ENCODE measurements around the gene SERPINA1.
"Not testable (repeated sequence)": the region's sequence is repeated elsewhere in the genome, so short reads cannot be mapped to it uniquely, and the experiment has no call there.

The SERPINA1 gene

DNA sequence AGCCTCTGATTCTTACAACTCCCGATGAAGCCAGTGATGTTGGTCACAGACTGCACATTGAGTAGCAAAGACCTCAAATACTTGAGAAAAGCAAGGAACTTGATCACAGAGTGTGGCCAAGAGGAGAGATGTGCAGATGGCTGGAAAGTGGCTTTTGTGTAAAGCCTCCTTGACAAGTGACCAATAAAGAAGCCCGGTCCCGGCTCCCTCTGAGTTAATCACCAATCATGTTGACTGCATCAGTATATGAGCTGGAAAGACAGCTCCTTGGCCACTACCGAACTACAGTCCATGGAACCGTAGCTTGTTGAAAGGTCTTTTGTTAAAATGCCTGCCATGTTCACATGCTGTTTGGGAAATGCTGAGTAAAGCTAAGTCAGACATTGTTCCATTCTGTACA, 41.6 kb downstream of the SERPINA1 start:
- H3K4me3 ChIP-seq (IDR thresholded peaks at IDR 0.05; ENCODE audit: insufficient read depth, low read depth, low read length): no peak overlapping the region
- no peaks in the 10 kb centered on the region for H3K36me3 ChIP-seq (ENCODE audit: insufficient read depth)
- H3K27ac ChIP-seq: peak overlapping the region; percentile 86
- no peaks in the 10 kb centered on the region for H3K79me2 ChIP-seq (ENCODE audit: insufficient read depth, low read depth)
- H4K20me1 ChIP-seq (ENCODE audit: insufficient read depth): no peaks in the 10 kb centered on the region
- H3K27me3 ChIP-seq (ENCODE audit: insufficient read depth, low read depth): no peaks in the 10 kb centered on the region
- peaks cover 12% of the 10 kb centered on the region for H3K4me1 ChIP-seq (ENCODE audit: low read depth, poor library complexity, severe bottlenecking)
- TF ChIP-seq, protein P1, sequence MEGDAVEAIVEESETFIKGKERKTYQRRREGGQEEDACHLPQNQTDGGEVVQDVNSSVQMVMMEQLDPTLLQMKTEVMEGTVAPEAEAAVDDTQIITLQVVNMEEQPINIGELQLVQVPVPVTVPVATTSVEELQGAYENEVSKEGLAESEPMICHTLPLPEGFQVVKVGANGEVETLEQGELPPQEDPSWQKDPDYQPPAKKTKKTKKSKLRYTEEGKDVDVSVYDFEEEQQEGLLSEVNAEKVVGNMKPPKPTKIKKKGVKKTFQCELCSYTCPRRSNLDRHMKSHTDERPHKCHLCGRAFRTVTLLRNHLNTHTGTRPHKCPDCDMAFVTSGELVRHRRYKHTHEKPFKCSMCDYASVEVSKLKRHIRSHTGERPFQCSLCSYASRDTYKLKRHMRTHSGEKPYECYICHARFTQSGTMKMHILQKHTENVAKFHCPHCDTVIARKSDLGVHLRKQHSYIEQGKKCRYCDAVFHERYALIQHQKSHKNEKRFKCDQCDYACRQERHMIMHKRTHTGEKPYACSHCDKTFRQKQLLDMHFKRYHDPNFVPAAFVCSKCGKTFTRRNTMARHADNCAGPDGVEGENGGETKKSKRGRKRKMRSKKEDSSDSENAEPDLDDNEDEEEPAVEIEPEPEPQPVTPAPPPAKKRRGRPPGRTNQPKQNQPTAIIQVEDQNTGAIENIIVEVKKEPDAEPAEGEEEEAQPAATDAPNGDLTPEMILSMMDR (conservative IDR thresholded peaks at IDR 0.05; ENCODE audit: low read depth, low read length): no peak
- peak overlapping the region; percentile 44; the same call in 1 of the 2 replicates for H3K9ac ChIP-seq
- peak overlapping the region; percentile 21; the same call in 1 of the 2 replicates for H3K4me2 ChIP-seq
- H2AFZ ChIP-seq (ENCODE audit: low read depth): peak overlapping the region; percentile 38

DNA sequence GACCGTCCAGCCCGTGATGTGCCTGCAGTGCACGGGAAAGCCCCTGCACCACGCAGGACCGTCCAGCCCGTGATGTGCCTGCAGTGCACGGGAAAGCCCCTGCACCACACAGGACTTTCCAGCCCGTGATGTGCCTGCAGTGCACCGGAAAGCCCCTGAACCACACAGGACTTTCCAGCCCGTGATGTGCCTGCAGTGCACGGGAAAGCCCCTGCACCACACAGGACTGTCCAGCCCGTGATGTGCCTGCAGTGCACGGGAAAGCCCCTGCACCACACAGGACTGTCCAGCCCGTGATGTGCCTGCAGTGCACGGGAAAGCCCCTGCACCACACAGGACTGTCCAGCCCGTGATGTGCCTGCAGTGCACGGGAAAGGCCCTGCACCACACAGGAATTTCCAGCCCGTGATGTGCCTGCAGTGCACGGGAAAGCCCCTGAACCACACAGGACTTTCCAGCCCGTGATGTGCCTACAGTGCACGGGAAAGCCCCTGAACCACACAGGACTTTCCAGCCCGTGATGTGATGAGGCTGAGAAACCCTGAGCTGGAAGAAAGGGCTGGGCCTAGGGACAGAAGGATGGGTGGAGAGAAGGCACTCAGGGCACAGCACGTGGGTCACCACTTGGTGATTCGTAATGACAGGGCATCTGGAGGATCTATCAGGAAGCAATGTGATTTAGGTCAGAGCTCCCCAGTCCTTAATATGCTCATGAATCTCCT, 42.2 kb downstream of the SERPINA1 start:
- not testable (repeated sequence) for H3K27me3 ChIP-seq (ENCODE audit: insufficient read depth, low read depth); H3K36me3 ChIP-seq (ENCODE audit: insufficient read depth); H3K4me3 ChIP-seq (IDR thresholded peaks at IDR 0.05; ENCODE audit: insufficient read depth, low read depth, low read length); H3K79me2 ChIP-seq (ENCODE audit: insufficient read depth, low read depth); H4K20me1 ChIP-seq (ENCODE audit: insufficient read depth)
- peaks cover 12% of the 10 kb centered on the region for H3K4me1 ChIP-seq (ENCODE audit: low read depth, poor library complexity, severe bottlenecking)
- peak overlapping the region; percentile 86 for H3K27ac ChIP-seq
- peak overlapping the region; percentile 44; the same call in 1 of the 2 replicates for H3K9ac ChIP-seq
- peak overlapping the region; percentile 21; the same call in 1 of the 2 replicates for H3K4me2 ChIP-seq
- H2AFZ ChIP-seq (ENCODE audit: low read depth): peak overlapping the region; percentile 38

DNA sequence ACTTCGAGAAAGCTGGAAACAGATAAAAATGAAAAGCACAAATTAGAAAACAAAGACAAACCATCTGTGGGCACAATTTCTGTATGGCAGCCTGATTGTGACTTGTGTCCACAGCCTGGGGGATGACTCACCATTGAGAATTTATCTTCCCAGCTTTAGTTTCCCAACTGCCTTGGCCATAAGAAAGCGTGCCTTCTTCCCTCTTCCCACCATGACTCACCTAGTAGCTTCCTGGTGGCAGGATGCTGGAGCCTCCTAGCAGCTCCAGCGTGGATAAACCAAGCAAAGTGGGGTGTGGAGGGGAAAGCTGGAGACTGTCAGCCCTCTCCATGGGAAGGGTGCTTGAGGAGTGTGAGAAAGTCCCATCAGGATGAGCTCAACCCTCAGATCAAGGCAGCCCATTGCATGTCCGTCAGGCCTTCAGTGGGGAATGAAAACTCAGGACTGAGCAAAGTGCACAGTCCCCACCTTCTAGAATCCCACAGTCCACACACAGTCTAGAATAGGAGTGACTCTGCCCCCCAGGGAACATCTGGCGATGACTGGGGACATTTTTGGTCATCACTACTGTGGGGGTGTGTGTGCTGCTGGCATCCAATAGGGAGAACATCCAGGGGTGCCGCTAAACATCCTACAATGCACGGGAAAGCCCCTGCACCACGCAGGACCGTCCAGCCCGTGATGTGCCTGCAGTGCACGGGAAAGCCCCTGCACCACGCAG, 42.9 kb downstream of the SERPINA1 start:
- no peak overlapping the region for H3K27ac ChIP-seq

DNA sequence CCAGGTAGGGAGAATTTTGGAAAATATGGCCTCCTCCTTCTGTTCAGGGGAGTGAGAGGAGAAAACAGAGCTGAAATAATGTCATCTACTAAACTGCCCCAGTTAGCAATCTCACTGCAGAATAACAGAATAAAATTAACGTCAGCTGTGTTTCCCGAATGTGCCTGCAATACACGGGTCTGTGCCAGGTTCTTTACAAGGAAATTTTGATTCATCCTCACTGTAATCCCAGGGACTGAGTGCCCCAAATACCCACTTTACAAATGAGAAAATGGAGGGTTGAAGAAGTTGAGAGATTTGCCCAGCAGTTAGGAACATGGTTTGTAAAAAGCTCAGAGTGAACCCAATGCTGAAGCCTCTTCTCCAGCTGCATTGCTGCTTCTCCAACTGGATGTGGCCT, 44.0 kb downstream of the SERPINA1 start:
- H4K20me1 ChIP-seq (ENCODE audit: insufficient read depth): no peaks in the 10 kb centered on the region
- peaks cover 12% of the 10 kb centered on the region for H3K4me1 ChIP-seq (ENCODE audit: low read depth, poor library complexity, severe bottlenecking)
- no peak overlapping the region for H2AFZ ChIP-seq (ENCODE audit: low read depth)
- no peak overlapping the region for H3K27ac ChIP-seq
- no peaks in the 10 kb centered on the region for H3K27me3 ChIP-seq (ENCODE audit: insufficient read depth, low read depth)
- H3K4me3 ChIP-seq (IDR thresholded peaks at IDR 0.05; ENCODE audit: insufficient read depth, low read depth, low read length): no peak overlapping the region
- TF ChIP-seq, protein P1 (conservative IDR thresholded peaks at IDR 0.05; ENCODE audit: low read depth, low read length): no peak
- H3K36me3 ChIP-seq (ENCODE audit: insufficient read depth): no peaks in the 10 kb centered on the region
- no peak overlapping the region for H3K9ac ChIP-seq
- H3K4me2 ChIP-seq: no peak overlapping the region
- H3K79me2 ChIP-seq (ENCODE audit: insufficient read depth, low read depth): no peaks in the 10 kb centered on the region

More for the DNA sequence above, 42.9 kb downstream of the SERPINA1 start:
- no peak overlapping the region for H3K4me2 ChIP-seq
- no peaks in the 10 kb centered on the region for H3K79me2 ChIP-seq (ENCODE audit: insufficient read depth, low read depth)
- H3K36me3 ChIP-seq (ENCODE audit: insufficient read depth): no peaks in the 10 kb centered on the region
- no peaks in the 10 kb centered on the region for H4K20me1 ChIP-seq (ENCODE audit: insufficient read depth)
- H3K9ac ChIP-seq: no peak overlapping the region
- no peak overlapping the region for H3K4me3 ChIP-seq (IDR thresholded peaks at IDR 0.05; ENCODE audit: insufficient read depth, low read depth, low read length)
- no peak overlapping the region for H2AFZ ChIP-seq (ENCODE audit: low read depth)
- H3K27me3 ChIP-seq (ENCODE audit: insufficient read depth, low read depth): no peaks in the 10 kb centered on the region
- TF ChIP-seq, protein P1 (conservative IDR thresholded peaks at IDR 0.05; ENCODE audit: low read depth, low read length): no peak
- H3K4me1 ChIP-seq (ENCODE audit: low read depth, poor library complexity, severe bottlenecking): peaks cover 12% of the 10 kb centered on the region
